ENCODE data around the gene FGF6.

The FGF6 gene

DNA sequence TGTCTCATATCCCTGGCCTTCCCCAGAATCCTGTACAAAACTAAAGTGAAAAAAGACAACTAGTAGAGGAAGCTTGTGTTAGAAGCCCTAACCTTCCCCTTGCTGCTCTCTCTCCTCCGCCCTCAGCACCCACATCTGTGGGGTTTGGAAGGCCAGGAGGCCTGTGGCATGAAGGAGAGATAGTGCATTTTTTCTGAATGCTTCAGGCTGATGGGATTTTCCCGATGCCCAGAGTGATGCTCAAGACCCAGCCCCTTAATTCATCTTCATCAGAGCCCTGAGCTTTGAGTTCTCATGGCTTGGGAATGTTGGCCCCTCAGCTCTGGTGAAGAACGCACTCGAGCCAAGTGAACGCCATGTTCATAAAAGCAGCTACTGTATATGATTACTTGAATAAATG is 5.9 kb downstream of the FGF6 start:
- no peak for DNase-seq
- TF ChIP-seq, protein P1, sequence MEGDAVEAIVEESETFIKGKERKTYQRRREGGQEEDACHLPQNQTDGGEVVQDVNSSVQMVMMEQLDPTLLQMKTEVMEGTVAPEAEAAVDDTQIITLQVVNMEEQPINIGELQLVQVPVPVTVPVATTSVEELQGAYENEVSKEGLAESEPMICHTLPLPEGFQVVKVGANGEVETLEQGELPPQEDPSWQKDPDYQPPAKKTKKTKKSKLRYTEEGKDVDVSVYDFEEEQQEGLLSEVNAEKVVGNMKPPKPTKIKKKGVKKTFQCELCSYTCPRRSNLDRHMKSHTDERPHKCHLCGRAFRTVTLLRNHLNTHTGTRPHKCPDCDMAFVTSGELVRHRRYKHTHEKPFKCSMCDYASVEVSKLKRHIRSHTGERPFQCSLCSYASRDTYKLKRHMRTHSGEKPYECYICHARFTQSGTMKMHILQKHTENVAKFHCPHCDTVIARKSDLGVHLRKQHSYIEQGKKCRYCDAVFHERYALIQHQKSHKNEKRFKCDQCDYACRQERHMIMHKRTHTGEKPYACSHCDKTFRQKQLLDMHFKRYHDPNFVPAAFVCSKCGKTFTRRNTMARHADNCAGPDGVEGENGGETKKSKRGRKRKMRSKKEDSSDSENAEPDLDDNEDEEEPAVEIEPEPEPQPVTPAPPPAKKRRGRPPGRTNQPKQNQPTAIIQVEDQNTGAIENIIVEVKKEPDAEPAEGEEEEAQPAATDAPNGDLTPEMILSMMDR (IDR thresholded peaks at IDR 0.05; ENCODE audit: low read depth, low read length) = no peak
- Histone ChIP-seq H3K4me3 (ENCODE audit: low read depth, low read length) (no peak overlapping the region), H3K9me3 (ENCODE audit: severe bottlenecking) (peaks cover 4% of the 10 kb centered on the region), H3K36me3 (no peaks in the 10 kb centered on the region), H3K27ac (no peak overlapping the region), H3K27me3 (ENCODE audit: insufficient read depth, low read depth, severe bottlenecking) (no peaks in the 10 kb centered on the region)

DNA sequence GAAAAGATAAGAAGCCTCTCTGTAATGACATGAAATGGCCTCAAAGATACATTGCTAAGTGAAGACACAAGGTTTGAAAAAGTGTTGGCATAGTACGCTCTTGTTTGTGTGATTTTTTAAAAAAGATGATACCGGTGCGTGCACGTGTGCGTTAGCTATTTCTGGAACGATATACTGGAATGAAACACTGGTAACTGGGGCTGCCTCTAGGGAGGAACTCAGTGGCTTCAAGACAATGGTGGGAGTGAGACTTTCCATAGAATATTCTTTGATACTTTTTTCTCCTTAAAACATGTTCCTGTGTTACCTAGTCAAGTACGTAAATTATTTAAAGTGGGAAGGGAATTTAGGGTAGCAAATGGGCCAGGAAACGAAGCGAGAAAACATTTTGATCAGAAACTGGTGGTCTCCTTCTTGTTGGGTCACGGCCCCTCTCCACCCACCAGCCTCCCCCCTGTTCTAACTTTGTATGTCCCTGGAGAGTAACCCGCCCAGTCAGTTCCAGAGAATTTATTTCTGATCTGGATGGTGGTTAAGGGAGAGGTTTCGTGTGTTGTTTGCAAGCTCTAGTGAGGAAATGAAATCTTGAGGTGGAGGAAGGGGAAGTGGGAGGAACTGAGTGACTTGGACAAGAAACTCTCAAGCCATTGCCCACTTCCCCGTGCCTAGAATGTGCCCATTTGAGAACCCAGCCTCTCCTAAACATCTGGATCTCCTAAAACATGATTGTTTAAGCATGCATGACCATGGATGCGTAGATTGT is 6.6 kb downstream of the FGF6 start:
- H3K9me3 ChIP-seq (ENCODE audit: severe bottlenecking) = peaks cover 4% of the 10 kb centered on the region
- TF ChIP-seq, protein P1 (IDR thresholded peaks at IDR 0.05; ENCODE audit: low read depth, low read length) = no peak
- DNase-seq = no peak
- H3K36me3 ChIP-seq = no peaks in the 10 kb centered on the region
- no peaks in the 10 kb centered on the region for H3K27me3 ChIP-seq (ENCODE audit: insufficient read depth, low read depth, severe bottlenecking)
- no peak overlapping the region for H3K4me3 ChIP-seq (ENCODE audit: low read depth, low read length)
- H3K27ac ChIP-seq = no peak overlapping the region

DNA sequence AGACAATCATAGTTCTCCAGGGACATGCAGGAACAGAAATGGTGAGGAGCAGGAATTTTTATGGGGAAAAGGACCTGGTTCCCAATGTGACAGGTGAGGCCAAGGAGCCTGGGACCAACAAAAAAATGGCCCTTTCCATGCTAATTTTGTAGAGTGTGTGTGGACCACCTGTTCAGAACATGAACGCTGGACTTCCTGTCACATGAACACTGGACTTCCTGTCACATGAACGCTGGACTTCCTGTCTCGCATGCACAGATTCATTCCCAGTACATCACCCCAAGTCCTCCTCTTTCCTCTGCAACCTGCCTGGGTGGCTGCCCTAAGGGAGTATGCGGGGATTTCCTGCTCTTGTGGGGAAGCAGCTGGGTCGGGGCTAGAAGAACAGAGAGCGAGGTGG is 10.1 kb downstream of the FGF6 start:
- Histone ChIP-seq H3K27me3 (ENCODE audit: insufficient read depth, low read depth, severe bottlenecking) (no peaks in the 10 kb centered on the region), H3K4me3 (ENCODE audit: low read depth, low read length) (no peak overlapping the region), H3K36me3 (no peaks in the 10 kb centered on the region), H3K9me3 (ENCODE audit: severe bottlenecking) (peaks cover 4% of the 10 kb centered on the region), H3K27ac (no peak overlapping the region)
- TF ChIP-seq, protein P1 (IDR thresholded peaks at IDR 0.05; ENCODE audit: low read depth, low read length) = no peak
- peak; percentile 1 for DNase-seq

DNA sequence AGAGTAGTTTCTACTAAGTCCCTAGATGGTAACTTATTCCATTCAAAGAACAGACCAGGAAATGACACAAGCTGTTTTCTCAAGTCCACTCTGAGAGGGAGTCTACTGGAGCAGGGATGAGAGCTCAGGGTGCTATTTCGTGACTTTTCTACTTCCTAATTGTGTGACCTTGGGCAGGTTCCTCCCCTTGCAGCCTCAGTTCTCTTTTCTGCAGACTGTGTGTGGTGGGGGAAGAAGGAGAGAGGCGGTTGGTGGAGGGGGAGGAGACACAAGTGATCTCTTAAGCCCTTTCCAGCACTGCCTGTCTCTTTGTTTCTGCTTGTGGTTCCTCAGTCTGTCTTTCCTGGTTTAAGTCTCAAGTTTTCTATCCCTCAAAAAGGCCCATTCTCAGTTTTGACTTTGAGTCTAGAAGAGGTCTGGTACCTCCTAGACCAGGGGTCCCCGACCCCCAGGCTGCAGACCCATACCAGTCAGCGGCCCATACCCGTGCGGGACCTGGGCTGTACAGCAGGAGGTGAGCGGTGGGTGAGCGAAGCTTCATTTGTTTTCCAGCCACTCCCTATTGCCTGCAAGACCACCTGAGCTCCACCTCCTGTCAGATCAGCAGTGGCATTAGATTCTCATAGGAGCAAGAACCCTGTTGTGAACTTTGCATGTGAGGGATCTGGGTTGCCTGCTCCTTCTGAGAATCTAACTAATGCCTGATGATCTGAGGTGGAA is 10.7 kb downstream of the FGF6 start:
- no peaks in the 10 kb centered on the region for H3K27me3 ChIP-seq (ENCODE audit: insufficient read depth, low read depth, severe bottlenecking)
- H3K4me3 ChIP-seq (ENCODE audit: low read depth, low read length) = no peak overlapping the region
- TF ChIP-seq, protein P1 (IDR thresholded peaks at IDR 0.05; ENCODE audit: low read depth, low read length) = no peak
- peak; percentile 3 for DNase-seq
- H3K36me3 ChIP-seq = no peaks in the 10 kb centered on the region
- no peak overlapping the region for H3K27ac ChIP-seq
- peaks cover 4% of the 10 kb centered on the region for H3K9me3 ChIP-seq (ENCODE audit: severe bottlenecking)

DNA sequence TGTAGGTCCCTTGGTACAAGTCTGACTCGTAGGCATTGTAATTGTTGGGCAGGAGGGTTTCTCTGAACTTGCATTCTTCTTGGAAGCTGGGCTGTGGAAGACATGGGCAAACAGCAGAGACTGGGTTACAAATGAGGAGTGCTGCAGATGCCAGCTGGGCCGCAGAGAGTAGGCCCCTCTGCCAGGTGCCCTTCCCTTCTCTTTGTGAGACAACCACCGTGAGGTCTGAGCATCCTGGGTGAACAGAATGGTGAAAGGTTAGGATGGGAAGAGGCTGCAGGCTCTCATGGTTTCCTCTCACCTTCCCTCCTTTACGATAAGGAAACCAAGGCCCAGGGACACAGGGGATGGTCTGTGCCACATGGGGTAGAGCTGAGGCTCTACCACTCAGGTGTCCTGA is 11.3 kb downstream of the FGF6 start:
- Histone ChIP-seq H3K27me3 (ENCODE audit: insufficient read depth, low read depth, severe bottlenecking) (no peaks in the 10 kb centered on the region), H3K4me3 (ENCODE audit: low read depth, low read length) (no peak overlapping the region), H3K27ac (no peak overlapping the region), H3K9me3 (ENCODE audit: severe bottlenecking) (peaks cover 4% of the 10 kb centered on the region), H3K36me3 (no peaks in the 10 kb centered on the region)
- peak; percentile 0 for DNase-seq
- TF ChIP-seq, protein P1 (IDR thresholded peaks at IDR 0.05; ENCODE audit: low read depth, low read length) = no peak
